Choroid plexus epithelial cell (primary cell): Measurements from ENCODE around the gene AP2A1.

ENCODE experiments used
- DNase-seq: peaks from one replicate; pipeline ENCODE4 v3.0.0-alpha.2; 2010; ENCODE audit warnings: low read depth
- H3K4me3 ChIP-seq: 2 replicates; pipeline ENCODE4 v1.5.1; 2011; ENCODE audit warnings: low read depth, mild to moderate bottlenecking, control low read depth, low read length, moderate library complexity
- TF ChIP-seq, protein P1 (sequence below): conservative IDR thresholded peaks from 2 replicates; pipeline ENCODE4 v1.5.1; 2011; ENCODE audit warnings: low read depth, mild to moderate bottlenecking, control low read depth, inconsistent platforms, low read length, moderate library complexity

The AP2A1 gene

DNA sequence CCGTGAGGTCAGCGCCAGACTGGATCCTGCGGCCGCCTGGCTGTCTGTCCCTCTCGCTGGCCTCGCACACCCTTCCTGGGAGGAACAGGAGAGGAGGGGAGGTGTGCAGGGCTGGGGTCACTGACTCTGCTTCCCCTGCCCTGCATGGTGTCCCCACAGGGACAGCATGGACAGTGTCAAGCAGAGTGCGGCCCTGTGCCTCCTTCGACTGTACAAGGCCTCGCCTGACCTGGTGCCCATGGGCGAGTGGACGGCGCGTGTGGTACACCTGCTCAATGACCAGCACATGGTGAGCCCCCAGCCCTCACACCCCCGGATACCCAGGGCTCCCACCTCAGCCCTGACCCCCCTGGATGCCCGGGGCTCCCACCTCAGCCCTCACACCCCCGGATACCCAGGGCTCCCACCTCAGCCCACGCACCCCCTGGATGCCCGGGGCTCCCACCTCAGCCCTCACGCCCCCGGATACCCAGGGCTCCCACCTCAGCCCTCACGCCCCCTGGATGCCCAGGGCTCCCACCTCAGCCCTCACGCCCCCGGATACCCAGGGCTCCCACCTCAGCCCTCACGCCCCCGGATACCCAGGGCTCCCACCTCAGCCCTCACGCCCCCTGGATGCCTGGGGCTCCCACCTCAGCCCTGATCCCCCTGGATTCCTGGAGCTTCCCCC, 25.1 kb downstream of the AP2A1 start:
- no peak for DNase-seq
- no peak overlapping the region for H3K4me3 ChIP-seq
- TF ChIP-seq, protein P1, sequence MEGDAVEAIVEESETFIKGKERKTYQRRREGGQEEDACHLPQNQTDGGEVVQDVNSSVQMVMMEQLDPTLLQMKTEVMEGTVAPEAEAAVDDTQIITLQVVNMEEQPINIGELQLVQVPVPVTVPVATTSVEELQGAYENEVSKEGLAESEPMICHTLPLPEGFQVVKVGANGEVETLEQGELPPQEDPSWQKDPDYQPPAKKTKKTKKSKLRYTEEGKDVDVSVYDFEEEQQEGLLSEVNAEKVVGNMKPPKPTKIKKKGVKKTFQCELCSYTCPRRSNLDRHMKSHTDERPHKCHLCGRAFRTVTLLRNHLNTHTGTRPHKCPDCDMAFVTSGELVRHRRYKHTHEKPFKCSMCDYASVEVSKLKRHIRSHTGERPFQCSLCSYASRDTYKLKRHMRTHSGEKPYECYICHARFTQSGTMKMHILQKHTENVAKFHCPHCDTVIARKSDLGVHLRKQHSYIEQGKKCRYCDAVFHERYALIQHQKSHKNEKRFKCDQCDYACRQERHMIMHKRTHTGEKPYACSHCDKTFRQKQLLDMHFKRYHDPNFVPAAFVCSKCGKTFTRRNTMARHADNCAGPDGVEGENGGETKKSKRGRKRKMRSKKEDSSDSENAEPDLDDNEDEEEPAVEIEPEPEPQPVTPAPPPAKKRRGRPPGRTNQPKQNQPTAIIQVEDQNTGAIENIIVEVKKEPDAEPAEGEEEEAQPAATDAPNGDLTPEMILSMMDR = no peak

GRCh38 chr19:49792829-49793560, 26.2 kb downstream of the AP2A1 start:
- TF ChIP-seq, protein P1 = no peak
- no peak for DNase-seq
- no peak overlapping the region for H3K4me3 ChIP-seq

DNA sequence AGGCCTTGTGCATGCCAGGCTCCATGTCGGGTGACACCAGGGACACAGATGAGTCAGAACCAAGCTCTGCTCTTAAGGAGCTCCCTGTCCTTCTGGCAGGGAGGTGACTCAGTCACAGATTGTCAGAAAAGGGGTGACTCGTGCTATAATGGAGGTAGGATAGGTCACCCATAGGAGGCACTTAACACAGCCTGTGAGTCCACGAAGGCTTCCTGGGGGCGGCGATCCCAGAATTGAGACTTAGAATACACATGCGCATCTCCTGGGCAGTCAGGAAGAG, 26.7 kb downstream of the AP2A1 start:
- no peak for DNase-seq
- no peak overlapping the region for H3K4me3 ChIP-seq
- TF ChIP-seq, protein P1 = no peak

DNA sequence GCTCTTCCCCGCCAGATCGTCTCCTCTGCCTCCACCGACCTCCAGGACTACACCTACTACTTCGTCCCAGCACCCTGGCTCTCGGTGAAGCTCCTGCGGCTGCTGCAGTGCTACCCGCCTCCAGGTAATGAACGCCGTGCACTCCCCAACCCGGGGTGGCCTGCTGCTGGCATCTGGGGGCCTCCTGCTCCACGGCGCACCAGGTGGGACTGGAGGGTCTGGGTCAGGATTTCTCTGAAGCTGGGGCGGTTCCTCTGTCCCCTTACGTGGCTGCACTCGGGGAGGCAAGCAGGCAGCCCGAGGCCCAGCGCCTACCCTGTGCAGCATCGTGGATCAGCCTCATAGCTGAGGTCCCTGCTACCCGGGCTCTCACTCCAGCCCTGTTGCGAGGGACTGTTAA, 28.8 kb downstream of the AP2A1 start:
- TF ChIP-seq, protein P1 = no peak

DNA sequence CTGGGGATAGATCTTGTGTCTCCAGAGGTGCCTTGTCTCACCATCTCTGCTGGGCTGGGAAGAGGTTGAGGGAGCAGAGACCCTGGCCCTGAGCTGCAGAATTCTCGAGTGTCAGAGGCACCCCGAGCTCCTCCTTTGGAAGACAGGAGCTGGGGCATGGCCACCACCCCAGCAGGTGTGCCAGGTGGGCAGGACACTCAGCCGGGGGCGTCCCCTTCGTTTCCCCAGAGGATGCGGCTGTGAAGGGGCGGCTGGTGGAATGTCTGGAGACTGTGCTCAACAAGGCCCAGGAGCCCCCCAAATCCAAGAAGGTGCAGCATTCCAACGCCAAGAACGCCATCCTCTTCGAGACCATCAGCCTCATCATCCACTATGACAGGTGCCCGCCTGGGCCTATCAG, 31.8 kb downstream of the AP2A1 start:
- DNase-seq = no peak
- H3K4me3 ChIP-seq = no peak overlapping the region
- TF ChIP-seq, protein P1 = no peak

More for the DNA sequence above, 28.8 kb downstream of the AP2A1 start:
- DNase-seq = no peak
- H3K4me3 ChIP-seq = no peak overlapping the region

GRCh38 chr19:49799271-49799797, 32.5 kb downstream of the AP2A1 start:
- H3K4me3 ChIP-seq = no peak overlapping the region
- TF ChIP-seq, protein P1 = no peak
- no peak for DNase-seq
